Endothelial cell of umbilical vein (primary cell): Measurements from ENCODE around the gene FAM118A. TPM values are rescaled to one million over a fixed set of nuclear protein-coding genes. Genes with fewer than 3 reads are reported as not detected.

Source experiments
- BruUV-seq: library from RNA; stranded (reverse); fragments of 400-500 nt; replicated peaks from 2 replicates; lab custom pipeline; 2021; lab: Mats Ljungman, UMichigan
- CTCF ChIA-PET: fragments of 300-600, 350-600 bp; sonication (Branson Sonifier 250); formaldehyde crosslinking; loops from one replicate; lab custom pipeline; 2021; ENCODE audit warnings: antibody characterized with exemption, inconsistent platforms; lab: Charles Lee
- POLR2A ChIA-PET: fragments of 300-600, 350-600 bp; sonication (Branson Sonifier 250); formaldehyde crosslinking; loops from one replicate; lab custom pipeline; 2021; ENCODE audit warnings: antibody characterized with exemption, inconsistent platforms; lab: Charles Lee
- DNase-seq: peaks from one replicate; pipeline ENCODE4 v3.0.0-alpha.2; 2011; ENCODE audit warnings: low read depth, low spot score
- FAIRE-seq: peaks from 2 replicates; lab custom pipeline; 2011; peaks lifted over from hg19 to GRCh38; lab: Jason Lieb, UNC
- H2AFZ ChIP-seq: 2 replicates; pipeline ENCODE4 v1.6.0; 2012; ENCODE audit warnings: low read depth, low read length, control low read depth, inconsistent platforms
- H3K27ac ChIP-seq: 2 replicates; pipeline ENCODE4 v1.5.1; 2011; ENCODE audit warnings: low read depth, mild to moderate bottlenecking, control low read depth, low read length, moderate library complexity; ENCODE audit not compliant: insufficient read depth
- H3K27me3 ChIP-seq, 2 experiments: 2 replicates each; pipeline versions ENCODE4 v1.6.0 to v1.6.1; 2011; ENCODE audit warnings: low read length in 2 of 2, mixed read lengths in 1 of 2; ENCODE audit not compliant: control insufficient read depth in 2 of 2, insufficient read depth in 2 of 2
- H3K36me3 ChIP-seq, 2 experiments: 2 replicates in 1 of 2; 3 replicates in 1 of 2; pipeline ENCODE4 v1.5.1; 2011; ENCODE audit warnings: low read length in 2 of 2, mild to moderate bottlenecking in 1 of 2, moderate library complexity in 1 of 2; ENCODE audit not compliant: control insufficient read depth in 2 of 2, insufficient read depth in 2 of 2; ENCODE audit errors: extremely low read depth in 1 of 2
- H3K4me1 ChIP-seq: 3 replicates; pipeline ENCODE4 v1.5.1; 2011; ENCODE audit warnings: mild to moderate bottlenecking, low read length; ENCODE audit not compliant: control insufficient read depth, insufficient read depth; ENCODE audit errors: extremely low read depth
- H3K4me2 ChIP-seq: 2 replicates; pipeline ENCODE4 v1.6.1; 2011; ENCODE audit warnings: low read length, control low read depth, mixed read lengths; ENCODE audit not compliant: insufficient read depth
- H3K4me3 ChIP-seq, 3 experiments: fragments of 200-600 bp in 1 of 3; sonication (generic), shearing (Covaris generic) in 1 of 3; replicated peaks in 1 of 3; 2 replicates each; pipeline ENCODE4 v1.5.1; 2011 to 2016; ENCODE audit warnings: control low read depth in 3 of 3, low read length in 3 of 3, mild to moderate bottlenecking in 2 of 3, inconsistent platforms in 1 of 3, low read depth in 1 of 3, moderate library complexity in 1 of 3; ENCODE audit not compliant: insufficient read depth in 1 of 3
- H3K79me2 ChIP-seq: 2 replicates; pipeline ENCODE4 v1.6.0; 2012; ENCODE audit warnings: low read length, inconsistent platforms; ENCODE audit not compliant: control insufficient read depth, insufficient read depth
- H3K9ac ChIP-seq: replicated peaks from 2 replicates; pipeline ENCODE3; 2011; ENCODE audit warnings: low read length, control low read depth; ENCODE audit not compliant: insufficient read depth; ENCODE audit errors: extremely low read depth
- H3K9me1 ChIP-seq: replicated peaks from 3 replicates; pipeline ENCODE4 v1.6.0; 2011; ENCODE audit warnings: mild to moderate bottlenecking, low read length; ENCODE audit not compliant: control insufficient read depth, insufficient read depth; ENCODE audit errors: extremely low read depth
- H3K9me3 ChIP-seq: replicated peaks from 2 replicates; pipeline ENCODE4 v1.5.1; 2012; ENCODE audit warnings: low read length, inconsistent platforms; ENCODE audit not compliant: control insufficient read depth, insufficient read depth
- H4K20me1 ChIP-seq: replicated peaks from 2 replicates; pipeline ENCODE3; 2011; ENCODE audit warnings: mild to moderate bottlenecking, low read length; ENCODE audit not compliant: control insufficient read depth, insufficient read depth; ENCODE audit errors: extremely low read depth
- EZH2 ChIP-seq: IDR thresholded peaks from 2 replicates; pipeline ENCODE4 v1.6.1; 2012; ENCODE audit warnings: borderline replicate concordance, low read depth, mild to moderate bottlenecking, moderate library complexity, low read length, inconsistent platforms; ENCODE audit not compliant: severe bottlenecking
- FOS ChIP-seq: IDR thresholded peaks from 2 replicates; pipeline ENCODE4 v1.6.1; 2011; ENCODE audit warnings: mild to moderate bottlenecking, low read length, moderate library complexity, borderline replicate concordance; ENCODE audit not compliant: insufficient read depth
- GATA2 ChIP-seq: IDR thresholded peaks from 2 replicates; pipeline ENCODE4 v1.7.0; 2011; ENCODE audit warnings: low read depth, mild to moderate bottlenecking, moderate library complexity, mixed read lengths, low read length; ENCODE audit not compliant: insufficient read length, insufficient read depth
- JUN ChIP-seq: IDR thresholded peaks from 2 replicates; pipeline ENCODE4 v1.6.1; 2011; ENCODE audit warnings: borderline replicate concordance, low read depth; ENCODE audit not compliant: insufficient read length, insufficient read depth
- MYC ChIP-seq: IDR thresholded peaks from one replicate; pipeline ENCODE4 v1.6.1; 2011; ENCODE audit warnings: mild to moderate bottlenecking, low read depth, low read length
- POLR2A ChIP-seq: IDR thresholded peaks from 2 replicates; pipeline ENCODE4 v1.6.1; 2012; ENCODE audit warnings: low read depth, mild to moderate bottlenecking, control low read depth, low read length
- POLR2AphosphoS5 ChIP-seq: IDR thresholded peaks from 2 replicates; pipeline ENCODE4 v1.6.1; 2012; ENCODE audit warnings: low read depth, mild to moderate bottlenecking, control low read depth, low read length, moderate library complexity; ENCODE audit not compliant: insufficient read depth
- dilution Hi-C: fragments of 300-500 bp; cut with MboI; formaldehyde crosslinking; loops from one replicate; pipeline ENCODE4 v1.15.0; 2019; ENCODE audit warnings: low sequenced_read_pairs; ENCODE audit not compliant: extremely low pct_ligation_motif_present
- intact Hi-C: fragments of 100-400 bp; cut with micrococcal nuclease; formaldehyde crosslinking; loops from one replicate; pipeline ENCODE4 v1.10.0; 2022
- polyA plus RNA-seq, 4 experiments: library from polyadenylated mRNA; depleted of rRNA in 3 of 4; stranded (reverse) in 3 of 4; unstranded in 1 of 4; fragments of >200 nt; gene quantifications; 2 replicates each; pipeline versions ENCODE4 v1.2.1 to v1.2.3, GENCODE V29; 2011 to 2012; ENCODE audit warnings: missing spikeins in 1 of 4
- total RNA-seq: library from RNA; stranded (reverse); gene quantifications from 2 replicates; pipeline ENCODE4 v1.2.3, GENCODE V29; 2021
- TF ChIP-seq, protein P1 (sequence below), 2 donors: IDR thresholded peaks; 1 replicate in 1 of 2; 2 replicates in 1 of 2; pipeline ENCODE4 v1.5.1; 2011; ENCODE audit warnings: low read length in 2 of 2, mild to moderate bottlenecking in 2 of 2, moderate library complexity in 2 of 2, control low read depth in 1 of 2, inconsistent platforms in 1 of 2, low read depth in 1 of 2; ENCODE audit not compliant: insufficient read depth in 1 of 2; ENCODE audit errors: extremely low read depth in 1 of 2
- TF ChIP-seq, protein P2 (sequence below): IDR thresholded peaks from 2 replicates; pipeline ENCODE4 v1.6.1; 2011; ENCODE audit not compliant: insufficient read depth, insufficient read length

The FAM118A gene
- total and polyA plus RNA-seq, 2 donors (not counting 3 experiments of a cell fraction or from before 2014, with no cell fraction given): 20.2 to 25.6 TPM

DNA sequence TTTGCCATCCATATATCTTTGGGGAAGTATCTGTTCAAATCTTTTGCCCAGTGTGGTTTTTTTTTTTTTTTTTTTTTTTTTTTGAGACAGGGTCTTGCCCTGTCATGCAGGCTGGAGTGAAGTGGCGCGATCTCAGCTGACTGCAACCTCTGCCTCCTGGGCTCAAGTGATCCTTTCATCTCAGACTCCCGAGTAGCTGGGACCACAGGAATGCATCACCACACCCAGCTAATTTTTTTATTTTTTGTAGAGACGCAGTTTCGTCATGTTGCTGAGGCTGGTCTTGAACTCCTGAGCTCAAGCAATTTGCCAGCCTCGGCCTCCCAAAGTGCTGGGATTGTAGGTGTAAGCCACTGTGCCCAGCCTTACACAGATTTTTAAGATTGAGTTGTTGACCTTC, 4.8 kb upstream of the FAM118A start:
- Histone ChIP-seq H3K27ac (no peak overlapping the region), H3K4me2 (no peak overlapping the region), H3K9me1 (no peaks in the 10 kb centered on the region), H3K9me3 (no peaks in the 10 kb centered on the region), H3K36me3 (no peaks in the 10 kb centered on the region), H3K27me3 (peaks cover 0 to 2% of the 10 kb centered on the region in 2 experiments), H3K79me2 (peaks cover under 1% of the 10 kb centered on the region), H4K20me1 (no peaks in the 10 kb centered on the region), H2AFZ (no peak overlapping the region), H3K4me1 (peaks cover 7% of the 10 kb centered on the region), H3K4me3 (no peak overlapping the region), H3K9ac (no peak overlapping the region)
- no peak for DNase-seq
- BruUV-seq: no TSS peak
- CTCF ChIA-PET: interaction anchor here (0.7 kb wide), 1 partner anchor 40 kb away, joined by 3 read pairs; no protein-coding TSS in a partner anchor
- POLR2A ChIA-PET: no interaction called here
- dilution Hi-C loops: no loop called here
- FAIRE-seq: no peak
- intact Hi-C loops: no loop called here
- no peak for TF ChIP-seq POLR2AphosphoS5
- TF ChIP-seq, protein P1, sequence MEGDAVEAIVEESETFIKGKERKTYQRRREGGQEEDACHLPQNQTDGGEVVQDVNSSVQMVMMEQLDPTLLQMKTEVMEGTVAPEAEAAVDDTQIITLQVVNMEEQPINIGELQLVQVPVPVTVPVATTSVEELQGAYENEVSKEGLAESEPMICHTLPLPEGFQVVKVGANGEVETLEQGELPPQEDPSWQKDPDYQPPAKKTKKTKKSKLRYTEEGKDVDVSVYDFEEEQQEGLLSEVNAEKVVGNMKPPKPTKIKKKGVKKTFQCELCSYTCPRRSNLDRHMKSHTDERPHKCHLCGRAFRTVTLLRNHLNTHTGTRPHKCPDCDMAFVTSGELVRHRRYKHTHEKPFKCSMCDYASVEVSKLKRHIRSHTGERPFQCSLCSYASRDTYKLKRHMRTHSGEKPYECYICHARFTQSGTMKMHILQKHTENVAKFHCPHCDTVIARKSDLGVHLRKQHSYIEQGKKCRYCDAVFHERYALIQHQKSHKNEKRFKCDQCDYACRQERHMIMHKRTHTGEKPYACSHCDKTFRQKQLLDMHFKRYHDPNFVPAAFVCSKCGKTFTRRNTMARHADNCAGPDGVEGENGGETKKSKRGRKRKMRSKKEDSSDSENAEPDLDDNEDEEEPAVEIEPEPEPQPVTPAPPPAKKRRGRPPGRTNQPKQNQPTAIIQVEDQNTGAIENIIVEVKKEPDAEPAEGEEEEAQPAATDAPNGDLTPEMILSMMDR (IDR thresholded peaks at IDR 0.05; ENCODE audit: extremely low read depth in 1 of 2, insufficient read depth in 1 of 2, low read depth in 1 of 2, low read length in 2 of 2): no peak

GRCh38 chr22:45305456-45306075, 4.2 kb upstream of the FAM118A start:
- CTCF ChIA-PET: interaction anchor here (0.9 kb wide), 1 partner anchor 12 kb away, joined by 3 read pairs; no protein-coding TSS in a partner anchor
- Histone ChIP-seq H3K9me3 (no peaks in the 10 kb centered on the region), H3K4me3 (no peak overlapping the region), H3K27ac (no peak overlapping the region), H3K4me2 (no peak overlapping the region), H4K20me1 (no peaks in the 10 kb centered on the region), H3K9ac (no peak overlapping the region), H3K36me3 (no peaks in the 10 kb centered on the region), H3K79me2 (peaks cover 6% of the 10 kb centered on the region), H3K4me1 (peaks cover 8% of the 10 kb centered on the region), H3K9me1 (no peaks in the 10 kb centered on the region), H2AFZ (no peak overlapping the region), H3K27me3 (no peaks in the 10 kb centered on the region)
- no peak for DNase-seq
- TF ChIP-seq EZH2: no peak
- TF ChIP-seq, protein P1 (IDR thresholded peaks at IDR 0.05; ENCODE audit: extremely low read depth in 1 of 2, insufficient read depth in 1 of 2, low read depth in 1 of 2, low read length in 2 of 2): no peak
- no peak for TF ChIP-seq MYC
- TF ChIP-seq FOS: no peak
- TF ChIP-seq POLR2AphosphoS5: no peak
- TF ChIP-seq, protein P2, sequence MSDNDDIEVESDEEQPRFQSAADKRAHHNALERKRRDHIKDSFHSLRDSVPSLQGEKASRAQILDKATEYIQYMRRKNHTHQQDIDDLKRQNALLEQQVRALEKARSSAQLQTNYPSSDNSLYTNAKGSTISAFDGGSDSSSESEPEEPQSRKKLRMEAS: no peak
- TF ChIP-seq GATA2: no peak
- TF ChIP-seq JUN: no peak
- no peak for TF ChIP-seq POLR2A
- no peak for FAIRE-seq
- POLR2A ChIA-PET: no interaction called here
- dilution Hi-C loops (no loop called here), intact Hi-C loops (no loop called here)
- no TSS peak for BruUV-seq
